Thyroid gland (tissue), 4 donors: ENCODE data around the gene MYOF. TPM values are rescaled to one million over a fixed set of nuclear protein-coding genes. Genes with fewer than 3 reads are reported as not detected.
A peak's percentile ranks its signal among the peaks of the same experiment; 100 is the strongest.

ENCODE experiments used
- DNase-seq, 2 donors: peaks; one replicate each; pipeline ENCODE4 v3.0.0-alpha.2; 2019
- H3K27ac ChIP-seq, 3 donors: fragments of 200-600 bp; sonication (generic); 1 replicate in 2 of 3; 2 replicates in 1 of 3; pipeline ENCODE4 v1.5.1; 2016 to 2019; ENCODE audit warnings: mild to moderate bottlenecking in 1 of 3, moderate library complexity in 1 of 3
- H3K27me3 ChIP-seq: fragments of 200-600 bp; sonication (generic); one replicate; pipeline ENCODE4 v1.5.1; 2019
- H3K36me3 ChIP-seq, 2 donors: fragments of 200-600 bp; sonication (generic); one replicate each; pipeline ENCODE4 v1.5.1; 2016 to 2019
- H3K4me1 ChIP-seq, 2 donors: fragments of 200-600 bp; sonication (generic); one replicate each; pipeline ENCODE4 v1.5.1; 2017 to 2019
- H3K4me3 ChIP-seq, 3 donors: fragments of 200-600 bp; sonication (generic); replicated peaks in 1 of 3; 1 replicate in 2 of 3; 2 replicates in 1 of 3; pipeline ENCODE4 v1.5.1; 2016; ENCODE audit warnings: mild to moderate bottlenecking in 1 of 3
- H3K9me3 ChIP-seq: fragments of 200-600 bp; sonication (generic); one replicate; pipeline ENCODE4 v1.5.1; 2017
- CTCF ChIP-seq, 6 experiments: fragments of 200-600 bp in 3 of 6; fragments of 450-650 bp in 3 of 6; sonication (generic) in 3 of 6; IDR thresholded peaks; one replicate each; pipeline ENCODE4 v1.5.1; 2016 to 2019; ENCODE audit warnings: antibody characterized with exemption in 6 of 6, mild to moderate bottlenecking in 2 of 6, inconsistent platforms in 1 of 6, moderate library complexity in 1 of 6
- POLR2A ChIP-seq, 2 donors: fragments of 450-650 bp; IDR thresholded peaks; one replicate each; pipeline ENCODE4 v1.6.1; 2017; ENCODE audit warnings: antibody characterized with exemption in 2 of 2, mild to moderate bottlenecking in 2 of 2, moderate library complexity in 1 of 2
- WGBS, 2 donors: methylation state at CpG; one replicate each; pipeline ENCODE4 v1.1.5; 2017; 5-methylcytosine and 5-hydroxymethylcytosine counted together
- intact Hi-C: fragments of 100-400 bp; cut with DNase I; formaldehyde crosslinking; loops from one replicate; pipeline ENCODE4 v1.15.1; 2023
- total RNA-seq, 4 donors: library from RNA; depleted of rRNA; stranded (reverse); fragments of >200 nt; gene quantifications; one replicate each; pipeline ENCODE4 v1.2.3, GENCODE V29; 2016

Gene MYOF
- total RNA-seq, 4 donors from 2014 or later: 72.3 to 210 (median 118) TPM

DNA sequence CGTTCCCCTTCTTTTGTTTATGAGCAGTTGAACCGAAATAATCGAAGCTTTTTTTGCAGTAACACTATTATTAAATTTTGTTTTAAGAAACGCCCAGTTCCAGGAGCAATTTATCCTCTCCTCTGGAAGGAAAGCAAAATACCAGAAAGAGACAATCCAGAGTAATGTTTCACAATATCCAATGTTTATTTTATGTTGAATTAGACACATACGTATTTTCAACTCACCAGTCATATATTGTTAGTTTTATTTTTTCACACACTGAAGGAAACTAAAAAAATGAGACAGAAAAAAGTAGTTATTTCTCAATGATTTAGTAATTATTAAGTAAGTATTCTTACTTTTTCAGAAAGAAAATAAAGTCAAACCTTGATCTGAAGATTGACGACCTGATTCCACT, 85.1 kb downstream of the MYOF start:
- Histone ChIP-seq H3K4me1 (peaks cover 0 to 5% of the 10 kb centered on the region in 2 donors), H3K27ac (no peak overlapping the region), H3K27me3 (no peaks in the 10 kb centered on the region), H3K9me3 (no peaks in the 10 kb centered on the region), H3K36me3 (peaks cover 0 to 11% of the 10 kb centered on the region in 2 donors), H3K4me3 (no peak overlapping the region)
- TF ChIP-seq POLR2A (IDR thresholded peaks at IDR 0.05) (no peak), CTCF (IDR thresholded peaks at IDR 0.05) (no peak)
- no peak for DNase-seq
- WGBS, 2 donors: 69 to 74% methylated on average over 6 of the region's 6 CpGs
- intact Hi-C loops: no loop called here

- H3K36me3 ChIP-seq: no peaks in the 10 kb centered on the region
- no peak for DNase-seq
- TF ChIP-seq CTCF (IDR thresholded peaks at IDR 0.05) (no peak), POLR2A (IDR thresholded peaks at IDR 0.05) (no peak)
- intact Hi-C loops: no loop called here
- no peaks in the 10 kb centered on the region for H3K9me3 ChIP-seq
- 75 to 78% methylated on average over 7 of the region's 7 CpGs for WGBS, 2 donors
- H3K27me3 ChIP-seq: no peaks in the 10 kb centered on the region
- H3K4me1 ChIP-seq: peaks cover 0 to 5% of the 10 kb centered on the region in 2 donors
- H3K27ac ChIP-seq: no peak overlapping the region
- no peak overlapping the region for H3K4me3 ChIP-seq
Measured at GRCh38 chr10:93393211-93393610, 88.9 kb downstream of the MYOF start.

DNA sequence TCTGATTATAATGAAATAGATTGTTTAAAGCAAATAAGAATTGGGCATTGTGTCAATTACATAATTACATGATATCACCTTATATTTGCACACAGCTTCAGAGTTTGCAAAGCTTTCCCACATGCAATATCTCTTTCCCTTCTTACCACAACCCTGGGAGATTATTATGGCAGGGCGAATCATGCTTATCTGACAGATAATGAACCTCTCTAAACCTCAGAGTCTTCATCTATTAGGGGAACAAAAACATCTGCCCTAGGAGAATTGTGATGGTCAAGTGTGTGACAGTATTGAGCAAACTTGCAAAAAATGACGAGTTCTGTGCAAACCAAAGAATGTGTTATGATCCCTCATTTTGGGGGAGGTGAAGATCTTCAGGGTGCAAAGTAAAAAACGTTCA, 90.0 kb downstream of the MYOF start:
- Histone ChIP-seq H3K4me3 (no peak overlapping the region), H3K36me3 (peaks cover 2 to 5% of the 10 kb centered on the region in 2 donors)

DNA sequence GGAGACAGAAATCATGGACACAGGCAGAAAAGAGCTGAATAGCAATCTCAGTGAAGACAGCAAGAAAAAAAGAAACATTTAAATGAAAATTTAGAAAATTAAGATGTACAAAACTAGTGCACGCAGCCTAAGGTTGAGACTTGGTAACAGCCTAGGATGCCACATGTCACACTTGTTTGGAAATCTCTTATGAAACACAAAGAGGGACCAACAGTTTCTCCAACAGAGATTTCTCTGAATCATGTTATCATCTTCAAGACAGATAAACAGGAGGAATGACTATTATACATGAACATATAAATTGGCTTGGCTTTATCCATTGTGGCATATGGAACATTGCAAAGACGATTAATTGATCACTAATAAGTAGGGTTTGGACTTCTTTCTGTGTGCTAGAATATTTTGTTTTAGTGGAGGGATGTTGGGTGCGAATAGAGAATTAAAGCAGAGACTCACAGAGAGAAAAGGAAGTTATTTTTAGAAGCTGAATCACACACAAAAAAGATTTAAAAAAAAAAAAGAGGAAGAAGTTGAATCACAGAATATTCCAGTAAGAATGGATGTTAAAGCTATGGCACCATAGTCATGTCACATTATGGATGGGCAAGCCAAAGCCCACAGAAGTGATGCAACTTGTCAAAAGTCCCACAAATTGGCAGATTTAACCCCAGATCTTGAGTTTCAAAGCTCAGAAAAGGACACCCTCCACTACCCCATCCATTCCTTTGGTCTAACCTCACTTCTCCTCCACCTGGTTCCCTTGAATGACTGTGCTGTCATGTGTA, 91.6 kb downstream of the MYOF start:
- TF ChIP-seq POLR2A (IDR thresholded peaks at IDR 0.05) (no peak), CTCF (IDR thresholded peaks at IDR 0.05) (no peak)
- intact Hi-C loops: no loop called here
- Histone ChIP-seq H3K4me1 (peaks cover 0 to 2% of the 10 kb centered on the region in 2 donors), H3K27me3 (no peaks in the 10 kb centered on the region), H3K9me3 (no peaks in the 10 kb centered on the region), H3K4me3 (no peak overlapping the region), H3K27ac (no peak overlapping the region), H3K36me3 (peaks cover 8 to 10% of the 10 kb centered on the region in 2 donors)
- no peak for DNase-seq
- WGBS, 2 donors: 84 to 86% methylated on average over 3 of the region's 3 CpGs

More for the DNA sequence above, 90.0 kb downstream of the MYOF start:
- no peak overlapping the region for H3K27ac ChIP-seq
- H3K27me3 ChIP-seq: no peaks in the 10 kb centered on the region
- intact Hi-C loops: no loop called here
- no peaks in the 10 kb centered on the region for H3K9me3 ChIP-seq
- 86 to 88% methylated on average over 3 of the region's 3 CpGs for WGBS, 2 donors
- DNase-seq: no peak
- no peak for TF ChIP-seq POLR2A (IDR thresholded peaks at IDR 0.05)
- H3K4me1 ChIP-seq: peaks cover 0 to 5% of the 10 kb centered on the region in 2 donors

DNA sequence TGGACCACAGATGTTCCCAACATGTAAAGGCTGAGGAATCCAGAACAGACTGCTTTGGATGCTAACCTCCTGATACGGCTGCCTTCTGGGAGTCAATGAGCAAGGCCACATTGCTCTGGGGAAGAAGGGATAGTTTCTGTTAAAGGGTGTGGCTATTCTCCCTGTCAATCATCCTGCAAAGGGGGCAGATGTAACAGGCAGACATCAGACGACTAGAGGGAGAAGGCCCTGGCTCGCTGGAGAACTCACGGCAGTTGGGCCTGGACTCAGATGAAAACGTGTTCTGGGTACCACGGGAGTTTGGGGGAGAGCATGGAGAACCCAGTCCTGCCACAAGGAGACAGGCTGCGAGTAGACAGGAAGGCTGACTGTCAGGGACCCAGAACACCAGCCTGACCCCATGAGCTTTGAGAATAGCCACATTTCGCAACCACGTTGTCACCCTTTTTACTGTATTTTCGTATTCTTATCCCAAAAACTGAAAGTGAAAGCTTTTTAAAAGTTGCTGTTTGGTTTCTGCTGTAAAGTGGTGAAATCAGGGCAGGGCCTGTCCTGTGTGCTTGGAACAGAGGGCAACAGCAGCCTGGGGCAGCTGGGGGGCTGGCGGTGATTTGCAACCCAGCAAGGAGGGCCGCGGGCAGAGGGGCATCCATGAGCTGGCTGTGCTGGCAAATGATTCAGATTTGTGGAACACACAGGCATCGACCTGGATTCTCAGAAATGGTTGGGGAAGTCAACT, 95.3 kb downstream of the MYOF start:
- Histone ChIP-seq H3K9me3 (no peaks in the 10 kb centered on the region), H3K36me3 (peaks cover 10 to 12% of the 10 kb centered on the region in 2 donors), H3K4me3 (no peak overlapping the region), H3K27me3 (no peaks in the 10 kb centered on the region), H3K27ac (peak overlapping the region in 1 of 3 donors; percentile 19), H3K4me1 (no peaks in the 10 kb centered on the region)
- 85% methylated on average over 14 of the region's 14 CpGs for WGBS, 2 donors
- intact Hi-C loops: no loop called here
- TF ChIP-seq CTCF (IDR thresholded peaks at IDR 0.05) (peak in 1 of 6 experiments; percentile 5), POLR2A (IDR thresholded peaks at IDR 0.05) (no peak)
- DNase-seq: no peak
